ENCODE results near the gene STAP1. TPM values are rescaled to one million over a fixed set of nuclear protein-coding genes. Genes with fewer than 3 reads are reported as not detected.

The STAP1 gene
- total RNA-seq, 1 experiment from 2014 or later = not detected

- TF ChIP-seq ZNF532 (CRISPR knock-in tag; IDR thresholded peaks at IDR 0.05; ENCODE audit: borderline replicate concordance) = no peak
- no peak for TF ChIP-seq NFATC4 (CRISPR knock-in tag; IDR thresholded peaks at IDR 0.05)
- TF ChIP-seq USF1 (CRISPR knock-in tag; IDR thresholded peaks at IDR 0.05) = no peak
- TF ChIP-seq ATF6 (CRISPR knock-in tag; IDR thresholded peaks at IDR 0.05) = no peak
- TF ChIP-seq ZNF425 (CRISPR knock-in tag; conservative IDR thresholded peaks at IDR 0.05) = no peak
- no peak for TF ChIP-seq ZBTB21 (CRISPR knock-in tag; IDR thresholded peaks at IDR 0.05; ENCODE audit: borderline replicate concordance)
- no peak for TF ChIP-seq PRRX2 (CRISPR knock-in tag; IDR thresholded peaks at IDR 0.05)
- no peak for TF ChIP-seq IRF1 (CRISPR knock-in tag; IDR thresholded peaks at IDR 0.05)
- no peak for TF ChIP-seq SP1 (CRISPR knock-in tag; conservative IDR thresholded peaks at IDR 0.05)
- no peak for TF ChIP-seq GABPB1 (CRISPR knock-in tag; IDR thresholded peaks at IDR 0.05)
Measured at GRCh38 chr4:67522230-67522629, 36.3 kb upstream of the STAP1 start (continued).

GRCh38 chr4:67522851-67523671 lies 35.5 kb upstream of the STAP1 start:
- no peak overlapping the region for H3K4me3 Mint-ChIP-seq
- DNase-seq (ENCODE audit: low spot score) (no peak), ATAC-seq (no peak)
- ChIA-PET CTCF (no interaction called here), POLR2A (no interaction called here)
- H3K9me3 Mint-ChIP-seq = no peaks in the 10 kb centered on the region
- no peaks in the 10 kb centered on the region for H3K27me3 Mint-ChIP-seq (ENCODE audit: low read depth)
- H3K4me1 Mint-ChIP-seq = no peaks in the 10 kb centered on the region; the same call in 1 of the 2 replicates
- no peak overlapping the region for H3K27ac Mint-ChIP-seq
- 0 out of 2 replicates have a peak, but pooled peaks cover 4% of the 10 kb centered on the region for H3K36me3 Mint-ChIP-seq
- TF ChIP-seq GRHL2 (CRISPR knock-in tag; IDR thresholded peaks at IDR 0.05; ENCODE audit: insufficient replicate concordance, severe bottlenecking) (no peak), MLX (CRISPR knock-in tag; IDR thresholded peaks at IDR 0.05) (no peak), FOXP1 (CRISPR knock-in tag; IDR thresholded peaks at IDR 0.05; ENCODE audit: borderline replicate concordance) (no peak), MYBL2 (CRISPR knock-in tag; IDR thresholded peaks at IDR 0.05) (no peak), TEAD1 (CRISPR knock-in tag; IDR thresholded peaks at IDR 0.05) (no peak), RELA (CRISPR knock-in tag; IDR thresholded peaks at IDR 0.05; ENCODE audit: borderline replicate concordance) (no peak), ERG (CRISPR knock-in tag; IDR thresholded peaks at IDR 0.05) (no peak), E2F5 (CRISPR knock-in tag; IDR thresholded peaks at IDR 0.05) (no peak), TEAD4 (CRISPR knock-in tag; IDR thresholded peaks at IDR 0.05) (no peak), ZBTB21 (CRISPR knock-in tag; IDR thresholded peaks at IDR 0.05; ENCODE audit: borderline replicate concordance) (no peak), ETV6 (CRISPR knock-in tag; IDR thresholded peaks at IDR 0.05) (no peak), E2F4 (CRISPR knock-in tag; IDR thresholded peaks at IDR 0.05; ENCODE audit: borderline replicate concordance, low read depth) (no peak)
